SK-N-SH (cell line): ENCODE data around the gene EHBP1L1. TPM values are rescaled to one million over a fixed set of nuclear protein-coding genes. Genes with fewer than 3 reads are reported as not detected.

ENCODE experiments used
- CTCF ChIA-PET: fragments of 300-600, 350-600 bp; formaldehyde crosslinking; extraction: SDS; loops from one replicate; lab custom pipeline; 2021; lab: Yijun Ruan, JAX
- POLR2A ChIA-PET: fragments of 350-600 bp; sonication (Branson Sonifier 250); formaldehyde crosslinking; extraction: SDS; loops from one replicate; lab custom pipeline; 2020; ENCODE audit warnings: antibody characterized with exemption, inconsistent platforms; lab: Yijun Ruan, JAX
- DNase-seq: peaks from one replicate; pipeline ENCODE4 v3.0.0; 2012
- H2AFZ ChIP-seq: fragments of 200-600 bp; sonication (generic); 2 replicates; pipeline ENCODE4 v1.8.1; 2016; ENCODE audit warnings: antibody characterized with exemption, mild to moderate bottlenecking, low read depth
- H3F3A ChIP-seq: fragments of 200-600 bp; sonication (generic); replicated peaks from 2 replicates; pipeline ENCODE3; 2016; ENCODE audit warnings: antibody characterized with exemption, mild to moderate bottlenecking; ENCODE audit not compliant: insufficient read depth
- H3K27ac ChIP-seq, 2 experiments: fragments of 200-500 bp in 1 of 2; fragments of 200-600 bp in 1 of 2; sonication (Bioruptor generic) in 1 of 2; sonication (generic), shearing (Covaris generic) in 1 of 2; 2 replicates each; pipeline versions ENCODE4 v1.5.1 to v1.6.1; 2014 to 2016; ENCODE audit warnings: low read depth in 2 of 2, inconsistent platforms in 1 of 2, low read length in 1 of 2, mild to moderate bottlenecking in 1 of 2, mixed read lengths in 1 of 2
- H3K27me3 ChIP-seq: fragments of 200-600 bp; sonication (generic), shearing (Covaris generic); 2 replicates; pipeline ENCODE4 v1.6.1; 2016; ENCODE audit warnings: mixed run types; ENCODE audit not compliant: insufficient read depth
- H3K36me3 ChIP-seq, 2 experiments: fragments of 200-500 bp in 1 of 2; fragments of 200-600 bp in 1 of 2; sonication (Bioruptor generic) in 1 of 2; sonication (generic) in 1 of 2; replicated peaks in 1 of 2; 2 replicates each; pipeline versions ENCODE3 to v1.5.1; 2014 to 2016; ENCODE audit warnings: low read length in 1 of 2, mild to moderate bottlenecking in 1 of 2; ENCODE audit not compliant: insufficient read depth in 2 of 2, control insufficient read depth in 1 of 2
- H3K4me1 ChIP-seq, 2 experiments: fragments of 200-500 bp in 1 of 2; fragments of 200-600 bp in 1 of 2; sonication (Bioruptor generic) in 1 of 2; sonication (generic), shearing (Covaris generic) in 1 of 2; 2 replicates each; pipeline versions ENCODE4 v1.5.1 to v1.6.1; 2014 to 2016; ENCODE audit warnings: low read depth in 1 of 2, low read length in 1 of 2, mixed run types in 1 of 2; ENCODE audit not compliant: insufficient read depth in 2 of 2, control insufficient read depth in 1 of 2
- H3K4me2 ChIP-seq: fragments of 200-600 bp; sonication (generic), shearing (Covaris generic); 2 replicates; pipeline ENCODE4 v1.6.1; 2017; ENCODE audit warnings: mixed run types
- H3K4me3 ChIP-seq, 2 experiments: fragments of 200-500 bp in 1 of 2; fragments of 200-600 bp in 1 of 2; sonication (Bioruptor generic) in 1 of 2; sonication (generic), shearing (Covaris generic) in 1 of 2; 2 replicates each; pipeline versions ENCODE4 v1.5.1 to v1.8.1; 2014 to 2016; ENCODE audit warnings: low read depth in 2 of 2, inconsistent platforms in 1 of 2, low read length in 1 of 2, mild to moderate bottlenecking in 1 of 2, mixed read lengths in 1 of 2, moderate library complexity in 1 of 2
- H3K79me2 ChIP-seq: fragments of 200-600 bp; sonication (generic); 2 replicates; pipeline ENCODE4 v1.8.1; 2017; ENCODE audit warnings: mild to moderate bottlenecking; ENCODE audit not compliant: insufficient read depth
- H3K9ac ChIP-seq: fragments of 200-600 bp; sonication (generic); 2 replicates; pipeline ENCODE4 v1.6.1; 2017; ENCODE audit warnings: mixed run types
- H3K9me2 ChIP-seq: fragments of 200-600 bp; sonication (generic); 2 replicates; pipeline ENCODE4 v1.6.1; 2017; ENCODE audit warnings: mixed run types
- H3K9me3 ChIP-seq: fragments of 200-600 bp; sonication (generic); 2 replicates; pipeline ENCODE4 v1.6.1; 2017; ENCODE audit warnings: mixed run types, mild to moderate bottlenecking, moderate library complexity
- H4K20me1 ChIP-seq: fragments of 200-600 bp; sonication (generic); 2 replicates; pipeline ENCODE4 v1.6.1; 2017; ENCODE audit warnings: mild to moderate bottlenecking, mixed run types; ENCODE audit not compliant: insufficient read depth
- CHD2 ChIP-seq: fragments of 150-350 bp; IDR thresholded peaks from 2 replicates; pipeline ENCODE4 v1.6.1; 2018; ENCODE audit warnings: low read length; ENCODE audit not compliant: partially characterized antibody
- CTCF ChIP-seq: fragments of 200-600 bp; sonication (generic); IDR thresholded peaks from 2 replicates; pipeline ENCODE4 v1.6.1; 2017; ENCODE audit warnings: antibody characterized with exemption, mild to moderate bottlenecking, moderate library complexity
- EZH2phosphoT487 ChIP-seq: fragments of 200-600 bp; sonication (generic); IDR thresholded peaks from 2 replicates; pipeline ENCODE4 v1.6.1; 2017; ENCODE audit warnings: low read depth, mixed run types, mild to moderate bottlenecking, antibody characterized with exemption, moderate library complexity, borderline replicate concordance
- FOXM1 ChIP-seq: IDR thresholded peaks from 2 replicates; pipeline ENCODE4 v1.4.0; 2012; ENCODE audit warnings: low read depth, mild to moderate bottlenecking
- GATA2 ChIP-seq: sonication (generic); formaldehyde crosslinking; IDR thresholded peaks from 2 replicates; pipeline ENCODE4 v1.5.0; 2020; ENCODE audit warnings: mild to moderate bottlenecking, missing genetic modification reagents
- IRF3 ChIP-seq: fragments of 150-350 bp; IDR thresholded peaks from 2 replicates; pipeline ENCODE4 v1.6.1; 2016; ENCODE audit warnings: mild to moderate bottlenecking, low read depth, low read length
- JUND ChIP-seq: IDR thresholded peaks from 2 replicates; pipeline ENCODE4 v1.4.0; 2012
- MAX ChIP-seq: IDR thresholded peaks from 2 replicates; pipeline ENCODE4 v1.4.0; 2012; ENCODE audit warnings: low read depth
- NRF1 ChIP-seq: IDR thresholded peaks from 2 replicates; pipeline ENCODE4 v1.6.1; 2012; ENCODE audit warnings: low read depth, mild to moderate bottlenecking, low read length
- RAD21 ChIP-seq: IDR thresholded peaks from 2 replicates; pipeline ENCODE4 v1.6.1; 2012; ENCODE audit warnings: mild to moderate bottlenecking, low read length
- RXRA ChIP-seq: IDR thresholded peaks from 2 replicates; pipeline ENCODE4 v1.4.0; 2012; ENCODE audit warnings: low read depth, mild to moderate bottlenecking, borderline replicate concordance
- SIN3A ChIP-seq: IDR thresholded peaks from 2 replicates; pipeline ENCODE4 v1.6.1; 2012; ENCODE audit warnings: low read depth, mild to moderate bottlenecking, low read length, moderate library complexity, borderline replicate concordance
- SMC3 ChIP-seq: IDR thresholded peaks from 2 replicates; pipeline ENCODE4 v1.6.1; 2012; ENCODE audit warnings: low read depth, low read length, improper control_type of control experiment
- TAF1 ChIP-seq: IDR thresholded peaks from 2 replicates; pipeline ENCODE4 v1.6.1; 2012; ENCODE audit warnings: low read depth, mild to moderate bottlenecking, low read length, moderate library complexity, borderline replicate concordance
- YY1 ChIP-seq: IDR thresholded peaks from 2 replicates; pipeline ENCODE4 v1.4.0; 2012; ENCODE audit warnings: low read depth, mild to moderate bottlenecking
- WGBS: methylation state at CpG from one replicate; pipeline ENCODE4 v1.1.6; 2017; ENCODE audit warnings: low lambda C conversion rate; 5-methylcytosine and 5-hydroxymethylcytosine counted together
- polyA plus RNA-seq, 3 experiments: library from polyadenylated mRNA; depleted of rRNA; stranded (reverse); fragments of >200 nt; gene quantifications; 2 replicates each; pipeline ENCODE4 v1.2.3, GENCODE V29; 2012
- TF ChIP-seq, protein P1 (sequence below): IDR thresholded peaks from 2 replicates; pipeline ENCODE4 v1.4.0; 2012; ENCODE audit warnings: low read depth, borderline replicate concordance

Gene EHBP1L1
- polyA plus RNA-seq, 1 of the 3 experiments (the other 2 are of a cell fraction) = 48.7 TPM

DNA sequence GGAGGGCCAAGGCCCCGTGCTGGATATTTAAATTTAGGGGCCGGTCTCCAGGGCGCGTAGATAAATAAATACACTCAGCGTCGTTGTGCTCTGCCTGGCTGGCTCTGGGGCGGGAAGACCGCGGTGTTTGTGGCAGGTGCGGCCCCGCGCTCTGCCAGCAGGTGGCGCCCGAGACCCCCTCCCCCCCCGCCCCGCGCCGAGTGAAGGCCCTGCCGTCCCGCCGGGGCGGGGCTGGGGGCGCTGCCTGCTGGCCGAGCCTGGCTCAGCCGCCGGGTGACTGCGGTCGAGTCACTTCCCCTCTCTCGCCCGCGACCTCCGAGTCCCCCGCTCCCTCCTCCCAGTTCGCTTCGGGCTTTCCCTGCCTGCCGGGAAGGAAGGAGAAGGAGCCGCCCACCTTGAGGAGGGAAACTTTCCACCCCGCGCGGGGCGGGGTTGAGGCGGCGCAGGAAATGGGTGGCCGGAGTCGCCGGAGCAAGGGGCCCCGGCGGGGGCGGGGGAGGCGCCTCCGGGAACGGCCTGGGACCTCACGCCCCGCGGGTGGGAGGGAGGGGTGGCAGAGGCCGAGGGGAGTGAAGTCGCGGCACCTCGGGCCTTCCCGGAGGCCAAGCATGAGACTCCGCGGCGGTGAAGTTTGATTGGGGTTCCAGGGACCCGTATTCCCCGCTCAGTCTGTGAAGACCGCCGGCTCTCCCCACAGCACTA, 1.6 kb upstream of the EHBP1L1 start:
- DNase-seq = peak; percentile 98
- Histone ChIP-seq H3K9me2 (no peaks in the 10 kb centered on the region), H4K20me1 (peaks cover 25% of the 10 kb centered on the region), H3K4me1 (peaks cover 45 to 55% of the 10 kb centered on the region in 2 experiments; a peak in 3 of 4 replicates), H3F3A (peaks cover 42% of the 10 kb centered on the region), H3K36me3 (peaks cover 12 to 13% of the 10 kb centered on the region in 2 experiments), H3K27me3 (no peaks in the 10 kb centered on the region), H3K4me3 (peak overlapping the region; percentile 76 to 99), H3K27ac (peak overlapping the region; percentile 56 to 58), H3K9ac (peak overlapping the region; percentile 66; the same call in 1 of the 2 replicates), H3K9me3 (no peaks in the 10 kb centered on the region), H3K4me2 (peak overlapping the region; percentile 83), H2AFZ (no peak overlapping the region), H3K79me2 (peaks cover 63% of the 10 kb centered on the region)
- WGBS = 0% methylated on average over 3 of the region's 67 CpGs
- POLR2A ChIA-PET = no interaction called here
- CTCF ChIA-PET = interaction anchor here (1.2 to 13.6 kb wide), 11 partner anchors 8 to 65 kb away, joined by 3 to 295 read pairs (median 7); partner anchors contain the start of genes KCNK7, LTBP3, MAP3K11 and SIPA1
- TF ChIP-seq RAD21 = peak; percentile 26; the same call in 1 of the 2 replicates
- no peak for TF ChIP-seq GATA2 (CRISPR knock-in tag)
- TF ChIP-seq MAX = no peak
- no peak for TF ChIP-seq YY1
- TF ChIP-seq FOXM1 = no peak
- no peak for TF ChIP-seq IRF3
- TF ChIP-seq NRF1 = no peak
- TF ChIP-seq SMC3 = 0 out of 2 replicates have a peak, but pooled peaks have one; percentile 32
- no peak for TF ChIP-seq EZH2phosphoT487
- TF ChIP-seq CTCF = peak; percentile 59
- TF ChIP-seq, protein P1, sequence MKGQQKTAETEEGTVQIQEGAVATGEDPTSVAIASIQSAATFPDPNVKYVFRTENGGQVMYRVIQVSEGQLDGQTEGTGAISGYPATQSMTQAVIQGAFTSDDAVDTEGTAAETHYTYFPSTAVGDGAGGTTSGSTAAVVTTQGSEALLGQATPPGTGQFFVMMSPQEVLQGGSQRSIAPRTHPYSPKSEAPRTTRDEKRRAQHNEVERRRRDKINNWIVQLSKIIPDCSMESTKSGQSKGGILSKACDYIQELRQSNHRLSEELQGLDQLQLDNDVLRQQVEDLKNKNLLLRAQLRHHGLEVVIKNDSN = no peak
- TF ChIP-seq SIN3A = peak; percentile 63; the same call in 1 of the 2 replicates
- no peak for TF ChIP-seq TAF1
- TF ChIP-seq JUND = no peak
- TF ChIP-seq CHD2 = no peak
- no peak; the same call in 1 of the 2 replicates for TF ChIP-seq RXRA
